ENCODE data around the gene TEAD2. TPM values are rescaled to one million over a fixed set of nuclear protein-coding genes. Genes with fewer than 3 reads are reported as not detected.

Gene TEAD2
- total and polyA plus RNA-seq, 9 of the 15 experiments (the other 6 are each of a cell fraction or from before 2014, with no cell fraction given), result 1.6 to 27.0 (median 13.9) TPM

DNA sequence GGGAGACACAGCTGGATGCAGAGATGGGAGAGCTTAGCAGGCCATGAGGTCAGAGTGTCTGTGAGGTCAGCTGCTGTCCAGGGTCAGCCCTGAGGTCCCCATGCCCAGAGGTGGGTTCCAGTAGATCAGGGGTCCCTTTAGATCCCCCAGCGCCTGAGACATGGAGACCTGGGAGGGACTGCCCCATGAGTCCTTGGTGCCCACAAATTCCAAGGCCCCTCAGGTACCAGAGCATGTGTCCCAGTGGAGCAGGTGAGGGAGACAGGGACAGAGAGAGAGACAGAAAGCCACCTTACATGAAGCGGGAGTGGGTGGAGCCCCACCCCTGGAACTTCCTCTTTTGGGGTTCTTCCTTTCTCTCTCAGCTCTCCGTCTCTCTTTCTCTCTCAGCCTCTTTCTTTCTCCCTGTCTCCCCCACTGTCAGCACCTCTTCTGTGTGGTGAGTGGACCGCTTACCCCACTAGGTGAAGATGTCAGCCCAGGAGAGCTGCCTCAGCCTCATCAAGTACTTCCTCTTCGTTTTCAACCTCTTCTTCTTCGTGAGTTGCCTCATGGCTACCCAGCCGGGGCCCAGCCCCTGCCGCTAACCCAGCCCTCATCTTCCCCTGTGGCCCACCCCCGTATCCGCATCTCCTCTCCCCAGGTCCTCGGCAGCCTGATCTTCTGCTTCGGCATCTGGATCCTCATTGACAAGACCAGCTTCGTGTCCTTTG, 27.0 kb downstream of the TEAD2 start, which contains the start of gene CD37 (continued):
- no peak for TF ChIP-seq SRSF3 (IDR thresholded peaks at IDR 0.05; ENCODE audit: insufficient read depth, low read length)
- no peak for TF ChIP-seq ZNF668 (CRISPR knock-in tag; IDR thresholded peaks at IDR 0.05)
- TF ChIP-seq HDAC3 (IDR thresholded peaks at IDR 0.05; ENCODE audit: borderline replicate concordance, partially characterized antibody), result no peak
- 0 out of 2 replicates have a peak, but pooled peaks have one; percentile 38 for TF ChIP-seq NCOA1 (IDR thresholded peaks at IDR 0.05; ENCODE audit: low read depth)
- TF ChIP-seq ZNF780A (CRISPR knock-in tag; IDR thresholded peaks at IDR 0.05), result no peak
- peak in 1 of 2 experiments; percentile 39; a peak in 1 of 4 replicates for TF ChIP-seq MNT (conservative IDR thresholded peaks at IDR 0.05)
- TF ChIP-seq TEAD2 (tag; IDR thresholded peaks at IDR 0.05), result no peak
- TF ChIP-seq ZZZ3 (IDR thresholded peaks at IDR 0.05), result no peak
- TF ChIP-seq, protein P1, sequence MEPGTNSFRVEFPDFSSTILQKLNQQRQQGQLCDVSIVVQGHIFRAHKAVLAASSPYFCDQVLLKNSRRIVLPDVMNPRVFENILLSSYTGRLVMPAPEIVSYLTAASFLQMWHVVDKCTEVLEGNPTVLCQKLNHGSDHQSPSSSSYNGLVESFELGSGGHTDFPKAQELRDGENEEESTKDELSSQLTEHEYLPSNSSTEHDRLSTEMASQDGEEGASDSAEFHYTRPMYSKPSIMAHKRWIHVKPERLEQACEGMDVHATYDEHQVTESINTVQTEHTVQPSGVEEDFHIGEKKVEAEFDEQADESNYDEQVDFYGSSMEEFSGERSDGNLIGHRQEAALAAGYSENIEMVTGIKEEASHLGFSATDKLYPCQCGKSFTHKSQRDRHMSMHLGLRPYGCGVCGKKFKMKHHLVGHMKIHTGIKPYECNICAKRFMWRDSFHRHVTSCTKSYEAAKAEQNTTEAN (CRISPR knock-in tag; IDR thresholded peaks at IDR 0.05), result no peak
- TF ChIP-seq, protein P2, sequence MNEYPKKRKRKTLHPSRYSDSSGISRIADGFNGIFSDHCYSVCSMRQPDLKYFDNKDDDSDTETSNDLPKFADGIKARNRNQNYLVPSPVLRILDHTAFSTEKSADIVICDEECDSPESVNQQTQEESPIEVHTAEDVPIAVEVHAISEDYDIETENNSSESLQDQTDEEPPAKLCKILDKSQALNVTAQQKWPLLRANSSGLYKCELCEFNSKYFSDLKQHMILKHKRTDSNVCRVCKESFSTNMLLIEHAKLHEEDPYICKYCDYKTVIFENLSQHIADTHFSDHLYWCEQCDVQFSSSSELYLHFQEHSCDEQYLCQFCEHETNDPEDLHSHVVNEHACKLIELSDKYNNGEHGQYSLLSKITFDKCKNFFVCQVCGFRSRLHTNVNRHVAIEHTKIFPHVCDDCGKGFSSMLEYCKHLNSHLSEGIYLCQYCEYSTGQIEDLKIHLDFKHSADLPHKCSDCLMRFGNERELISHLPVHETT (CRISPR knock-in tag; conservative IDR thresholded peaks at IDR 0.05 in 1 of 2, IDR thresholded peaks at IDR 0.05 in 1 of 2), result no peak
- no peak for TF ChIP-seq MCM3 (IDR thresholded peaks at IDR 0.05)
- no peak for TF ChIP-seq HDAC1 (IDR thresholded peaks at IDR 0.05)
- TF ChIP-seq, protein P3, sequence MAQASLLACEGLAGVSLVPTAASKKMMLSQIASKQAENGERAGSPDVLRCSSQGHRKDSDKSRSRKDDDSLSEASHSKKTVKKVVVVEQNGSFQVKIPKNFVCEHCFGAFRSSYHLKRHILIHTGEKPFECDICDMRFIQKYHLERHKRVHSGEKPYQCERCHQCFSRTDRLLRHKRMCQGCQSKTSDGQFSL (CRISPR knock-in tag; IDR thresholded peaks at IDR 0.05), result no peak
- TF ChIP-seq, protein P3 (tag; IDR thresholded peaks at IDR 0.05), result no peak
- TF ChIP-seq JUND (IDR thresholded peaks at IDR 0.05; ENCODE audit: borderline replicate concordance, low read depth, low read length), result no peak
- TF ChIP-seq JUND (tag; IDR thresholded peaks at IDR 0.05; ENCODE audit: borderline replicate concordance, low read depth, low read length), result peak; percentile 25; the same call in 1 of the 3 replicates
- peak; percentile 57 for TF ChIP-seq EP400 (IDR thresholded peaks at IDR 0.05)
- peak; percentile 63 for TF ChIP-seq NR2C1 (IDR thresholded peaks at IDR 0.05)
- TF ChIP-seq NR2C1 (tag; IDR thresholded peaks at IDR 0.05), result peak; percentile 61; the same call in 1 of the 2 replicates
- peak; percentile 48; the same call in 1 of the 2 replicates for TF ChIP-seq SUPT5H (IDR thresholded peaks at IDR 0.05)
- no peak for TF ChIP-seq NUFIP1 (IDR thresholded peaks at IDR 0.05; ENCODE audit: partially characterized antibody)
- TF ChIP-seq, protein P4, sequence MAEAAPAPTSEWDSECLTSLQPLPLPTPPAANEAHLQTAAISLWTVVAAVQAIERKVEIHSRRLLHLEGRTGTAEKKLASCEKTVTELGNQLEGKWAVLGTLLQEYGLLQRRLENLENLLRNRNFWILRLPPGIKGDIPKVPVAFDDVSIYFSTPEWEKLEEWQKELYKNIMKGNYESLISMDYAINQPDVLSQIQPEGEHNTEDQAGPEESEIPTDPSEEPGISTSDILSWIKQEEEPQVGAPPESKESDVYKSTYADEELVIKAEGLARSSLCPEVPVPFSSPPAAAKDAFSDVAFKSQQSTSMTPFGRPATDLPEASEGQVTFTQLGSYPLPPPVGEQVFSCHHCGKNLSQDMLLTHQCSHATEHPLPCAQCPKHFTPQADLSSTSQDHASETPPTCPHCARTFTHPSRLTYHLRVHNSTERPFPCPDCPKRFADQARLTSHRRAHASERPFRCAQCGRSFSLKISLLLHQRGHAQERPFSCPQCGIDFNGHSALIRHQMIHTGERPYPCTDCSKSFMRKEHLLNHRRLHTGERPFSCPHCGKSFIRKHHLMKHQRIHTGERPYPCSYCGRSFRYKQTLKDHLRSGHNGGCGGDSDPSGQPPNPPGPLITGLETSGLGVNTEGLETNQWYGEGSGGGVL (CRISPR knock-in tag; IDR thresholded peaks at IDR 0.05), result no peak

All from K562 (cell line).